OCI-LY7 (cell line): Measurements from ENCODE around the gene GFAP. TPM values are rescaled to one million over a fixed set of nuclear protein-coding genes. Genes with fewer than 3 reads are reported as not detected.

Experiments
- BruUV-seq: library from RNA; stranded (reverse); fragments of 400-500 nt; replicated peaks from 2 replicates; lab custom pipeline; 2021; lab: Mats Ljungman, UMichigan
- CTCF ChIA-PET: fragments of 300-600 bp; sonication (Branson Sonifier 250); formaldehyde crosslinking; loops from one replicate; lab custom pipeline; 2022; ENCODE audit warnings: antibody characterized with exemption; ENCODE audit not compliant: unreplicated experiment; lab: Charles Lee
- POLR2A ChIA-PET: fragments of 300-600 bp; sonication (Branson Sonifier 250); formaldehyde crosslinking; loops from one replicate; lab custom pipeline; 2022; ENCODE audit warnings: antibody characterized with exemption; lab: Charles Lee
- DNase-seq: peaks from one replicate; pipeline ENCODE4 v3.0.0-alpha.2; 2015; ENCODE audit warnings: low spot score
- H2AFZ ChIP-seq: fragments of 200-600 bp; sonication (generic), shearing (Covaris generic); 2 replicates; pipeline ENCODE4 v1.6.1; 2014; ENCODE audit warnings: mild to moderate bottlenecking, antibody characterized with exemption, low read length, moderate library complexity
- H3K27ac ChIP-seq: fragments of 200-600 bp; sonication (generic); 2 replicates; pipeline ENCODE4 v1.5.1; 2014; ENCODE audit warnings: mixed run types, low read depth, mild to moderate bottlenecking, moderate library complexity, low read length, inconsistent platforms; ENCODE audit not compliant: poor library complexity, severe bottlenecking
- H3K36me3 ChIP-seq: fragments of 200-600 bp; sonication (generic); 2 replicates; pipeline ENCODE4 v1.6.1; 2014; ENCODE audit warnings: mild to moderate bottlenecking, antibody characterized with exemption, low read length, moderate library complexity, mixed read lengths; ENCODE audit not compliant: insufficient read depth
- H3K4me1 ChIP-seq: fragments of 200-600 bp; sonication (generic); 2 replicates; pipeline ENCODE4 v1.5.1; 2014; ENCODE audit warnings: mild to moderate bottlenecking, low read length; ENCODE audit not compliant: insufficient read depth, poor library complexity, severe bottlenecking
- H3K4me2 ChIP-seq: fragments of 200-600 bp; sonication (generic); 2 replicates; pipeline ENCODE4 v1.6.1; 2014; ENCODE audit warnings: mild to moderate bottlenecking, low read length
- H3K4me3 ChIP-seq: fragments of 200-600 bp; sonication (generic); 2 replicates; pipeline ENCODE4 v1.5.1; 2014; ENCODE audit warnings: mild to moderate bottlenecking, low read depth, low read length; ENCODE audit not compliant: poor library complexity, severe bottlenecking
- H3K79me2 ChIP-seq: fragments of 200-600 bp; sonication (generic); 2 replicates; pipeline ENCODE4 v1.6.1; 2016; ENCODE audit warnings: low read depth, mild to moderate bottlenecking, low read length, moderate library complexity, mixed read lengths; ENCODE audit not compliant: insufficient read depth
- H3K9me2 ChIP-seq: fragments of 200-600 bp; sonication (generic); 2 replicates; pipeline ENCODE4 v1.6.1; 2016; ENCODE audit warnings: mild to moderate bottlenecking, low read length, mixed read lengths; ENCODE audit not compliant: insufficient read depth
- H3K9me3 ChIP-seq: fragments of 200-600 bp; sonication (generic); 2 replicates; pipeline ENCODE4 v1.6.1; 2014; ENCODE audit warnings: mild to moderate bottlenecking, mixed run types, low read length, mixed read lengths
- H4K20me1 ChIP-seq: fragments of 200-600 bp; sonication (generic); 2 replicates; pipeline ENCODE4 v1.6.1; 2014; ENCODE audit warnings: mild to moderate bottlenecking, antibody characterized with exemption, low read length, moderate library complexity, mixed read lengths; ENCODE audit not compliant: insufficient read depth
- CTCF ChIP-seq: fragments of 200-600 bp; sonication (generic); conservative IDR thresholded peaks from 2 replicates; pipeline ENCODE4 v1.5.1; 2014; ENCODE audit warnings: mild to moderate bottlenecking, antibody characterized with exemption, low read length, moderate library complexity, mixed read lengths
- EZH2phosphoT487 ChIP-seq: fragments of 200-600 bp; sonication (generic); IDR thresholded peaks from 2 replicates; pipeline ENCODE4 v1.6.1; 2018; ENCODE audit warnings: low read depth, borderline replicate concordance, mild to moderate bottlenecking, mixed run types, antibody characterized with exemption, low read length, moderate library complexity, mixed read lengths
- intact Hi-C: fragments of 100-400 bp; cut with micrococcal nuclease; formaldehyde crosslinking; loops from one replicate; pipeline ENCODE4 v1.10.0; 2022; ENCODE audit not compliant: unreplicated experiment
- total RNA-seq, 2 experiments: library from RNA; depleted of rRNA in 1 of 2; stranded (reverse); fragments of >200 nt in 1 of 2; shearing (Covaris generic) in 1 of 2; gene quantifications; 2 replicates each; pipeline ENCODE4 v1.2.3, GENCODE V29; 2014 to 2022

GFAP gene
- total RNA-seq, 2 experiments from 2014 or later, result not detected

- Histone ChIP-seq H3K4me3 (no peak overlapping the region), H3K9me2 (no peaks in the 10 kb centered on the region), H3K36me3 (peaks cover 25% of the 10 kb centered on the region), H3K4me1 (peaks cover 23% of the 10 kb centered on the region), H3K4me2 (no peak overlapping the region), H3K27ac (no peak overlapping the region), H2AFZ (no peak overlapping the region), H3K9me3 (no peaks in the 10 kb centered on the region), H4K20me1 (no peaks in the 10 kb centered on the region), H3K79me2 (no peaks in the 10 kb centered on the region)
- intact Hi-C loops, result no loop called here
- CTCF ChIA-PET, result no interaction called here
- POLR2A ChIA-PET, result no interaction called here
- no peak for DNase-seq
- no peak for TF ChIP-seq EZH2phosphoT487
- TF ChIP-seq CTCF, result no peak
- BruUV-seq, result no TSS peak
Observed at GRCh38 chr17:44922746-44923470, 7.6 kb upstream of the GFAP start.

GRCh38 chr17:44922136-44922535 lies 6.8 kb upstream of the GFAP start:
- Histone ChIP-seq H3K9me3 (no peaks in the 10 kb centered on the region), H3K27ac (no peak overlapping the region), H4K20me1 (no peaks in the 10 kb centered on the region), H3K4me3 (no peak overlapping the region), H3K9me2 (no peaks in the 10 kb centered on the region), H3K4me1 (peaks cover 23% of the 10 kb centered on the region), H3K4me2 (no peak overlapping the region), H3K36me3 (peaks cover 17% of the 10 kb centered on the region), H2AFZ (no peak overlapping the region), H3K79me2 (no peaks in the 10 kb centered on the region)
- TF ChIP-seq CTCF (no peak), EZH2phosphoT487 (no peak)
- POLR2A ChIA-PET, result no interaction called here
- intact Hi-C loops, result no loop called here
- BruUV-seq, result no TSS peak
- DNase-seq, result no peak
- CTCF ChIA-PET, result no interaction called here
